Lower leg skin (tissue), 3 donors: ENCODE data around the gene LPXN.

ENCODE experiments used
- CTCF ChIP-seq, 3 donors: fragments of 450-650 bp; IDR thresholded peaks; one replicate each; pipeline ENCODE4 v1.5.1; 2016; ENCODE audit warnings: antibody characterized with exemption in 3 of 3, mild to moderate bottlenecking in 3 of 3, moderate library complexity in 2 of 3
- POLR2A ChIP-seq, 2 donors: fragments of 450-650 bp; IDR thresholded peaks; one replicate each; pipeline ENCODE4 v1.6.1; 2016 to 2017; ENCODE audit warnings: antibody characterized with exemption in 2 of 2, mild to moderate bottlenecking in 1 of 2, moderate library complexity in 1 of 2

- TF ChIP-seq CTCF (IDR thresholded peaks at IDR 0.05) (no peak), POLR2A (IDR thresholded peaks at IDR 0.05) (no peak)
Observed at GRCh38 chr11:58575377-58576020, at the start of gene LPXN.
